ENCODE results near the gene FKBP5. TPM values are rescaled to one million over a fixed set of nuclear protein-coding genes. Genes with fewer than 3 reads are reported as not detected.

FKBP5 gene
- total and polyA plus RNA-seq, 2 donors (not counting 3 experiments of a cell fraction or from before 2014, with no cell fraction given), result 16.7 to 56.8 TPM

DNA sequence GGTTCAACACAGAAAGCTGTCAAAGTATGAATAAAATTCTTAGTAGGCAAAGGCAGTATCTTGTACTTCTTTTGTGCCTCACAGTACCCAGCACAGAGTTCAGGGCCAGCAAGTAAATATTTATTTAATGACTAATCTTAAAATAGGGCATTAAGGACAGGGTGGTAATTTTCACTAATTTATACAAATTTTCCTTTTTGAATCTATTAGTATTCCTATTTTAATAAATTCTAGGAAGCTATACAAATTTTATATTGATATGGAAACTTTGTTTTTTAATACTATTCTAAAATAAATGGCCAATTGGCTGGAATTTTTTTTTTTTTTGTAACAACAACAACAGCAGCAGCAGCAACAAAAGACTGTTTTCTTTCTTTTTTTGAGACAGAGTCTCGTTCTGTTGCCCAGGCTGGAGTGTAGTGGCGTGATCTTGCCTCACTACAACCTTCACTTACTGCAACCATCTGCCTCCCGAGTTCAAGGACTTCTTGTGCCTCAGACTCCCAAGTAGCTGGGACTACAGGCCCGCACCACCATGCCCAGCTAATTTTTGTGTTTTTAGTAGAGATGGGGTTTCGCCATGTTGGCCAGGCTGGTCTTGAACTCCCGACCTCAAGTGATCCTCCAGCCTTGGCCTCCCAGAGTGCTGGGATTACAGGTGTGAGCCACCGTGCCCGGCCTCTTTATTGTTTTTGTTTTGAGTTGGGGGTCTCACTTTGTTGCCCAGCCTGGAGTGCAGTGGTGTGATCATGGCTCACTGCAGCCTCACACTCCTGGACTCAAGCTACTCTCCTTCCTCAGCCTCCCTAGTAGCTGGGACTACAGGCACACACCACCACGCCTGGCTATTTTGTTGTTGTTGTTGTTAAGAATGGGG is 85.2 kb downstream of the FKBP5 start:
- DNase-seq (ENCODE audit: low read depth, low spot score), result peak; percentile 73
- CTCF ChIA-PET, result interaction anchor here (1.1 to 4.2 kb wide), 7 partner anchors 12 to 133 kb away, joined by 3 to 29 read pairs (median 4); partner anchors contain the start of gene ARMC12
- no peak for FAIRE-seq
- dilution Hi-C loops (cut with MboI; ENCODE audit: extremely low pct_ligation_motif_present, low sequenced_read_pairs) (no loop called here), intact Hi-C loops (cut with micrococcal nuclease) (loop anchor here (1.0 to 2.0 kb wide), 2 partner anchors 65 to 85 kb away; partner anchors contain the start of gene FKBP5)
- H3K4me3 ChIP-seq (replicated peaks in 1 of 3; ENCODE audit: insufficient read depth in 1 of 3, low read depth in 1 of 3, low read length in 3 of 3), result no peak overlapping the region
- H3K27me3 ChIP-seq (ENCODE audit: control insufficient read depth in 2 of 2, insufficient read depth in 2 of 2, low read length in 2 of 2), result no peaks in the 10 kb centered on the region
- H3K79me2 ChIP-seq (ENCODE audit: control insufficient read depth, insufficient read depth, low read length), result peaks cover 22% of the 10 kb centered on the region
- H3K27ac ChIP-seq (ENCODE audit: insufficient read depth, low read depth, low read length), result peak overlapping the region; percentile 96
- peak overlapping the region; percentile 73 for H3K9ac ChIP-seq (replicated peaks; ENCODE audit: extremely low read depth, insufficient read depth, low read length)
- H3K4me1 ChIP-seq (ENCODE audit: control insufficient read depth, extremely low read depth, insufficient read depth, low read length), result peaks cover 56% of the 10 kb centered on the region
- BruUV-seq (replicated peaks), result no TSS peak
- TF ChIP-seq GATA2 (IDR thresholded peaks at IDR 0.05; ENCODE audit: insufficient read depth, insufficient read length, low read depth, low read length) (no peak), JUN (IDR thresholded peaks at IDR 0.05; ENCODE audit: borderline replicate concordance, insufficient read depth, insufficient read length, low read depth) (peak; percentile 35), EZH2 (IDR thresholded peaks at IDR 0.05; ENCODE audit: borderline replicate concordance, low read depth, low read length, severe bottlenecking) (no peak)
- H4K20me1 ChIP-seq (replicated peaks; ENCODE audit: control insufficient read depth, extremely low read depth, insufficient read depth, low read length), result no peaks in the 10 kb centered on the region
- H3K9me1 ChIP-seq (replicated peaks; ENCODE audit: control insufficient read depth, extremely low read depth, insufficient read depth, low read length), result no peaks in the 10 kb centered on the region
- peak overlapping the region; percentile 9 for H3K4me2 ChIP-seq (ENCODE audit: insufficient read depth, low read length)
- no peaks in the 10 kb centered on the region for H3K36me3 ChIP-seq (ENCODE audit: control insufficient read depth in 2 of 2, extremely low read depth in 1 of 2, insufficient read depth in 2 of 2, low read length in 2 of 2)
- H3K9me3 ChIP-seq (replicated peaks; ENCODE audit: control insufficient read depth, insufficient read depth, low read length), result no peaks in the 10 kb centered on the region
- POLR2A ChIA-PET, result interaction anchor here (0.6 kb wide), 1 partner anchor 15 kb away, joined by 3 read pairs; no protein-coding TSS in a partner anchor
- H2AFZ ChIP-seq (ENCODE audit: low read depth, low read length), result no peak overlapping the region

- Histone ChIP-seq H3K9me3 (replicated peaks; ENCODE audit: control insufficient read depth, insufficient read depth, low read length) (no peaks in the 10 kb centered on the region), H3K79me2 (ENCODE audit: control insufficient read depth, insufficient read depth, low read length) (peaks cover 22% of the 10 kb centered on the region), H3K4me3 (replicated peaks in 1 of 3; ENCODE audit: insufficient read depth in 1 of 3, low read depth in 1 of 3, low read length in 3 of 3) (no peak overlapping the region), H4K20me1 (replicated peaks; ENCODE audit: control insufficient read depth, extremely low read depth, insufficient read depth, low read length) (no peaks in the 10 kb centered on the region), H3K27me3 (ENCODE audit: control insufficient read depth in 2 of 2, insufficient read depth in 2 of 2, low read length in 2 of 2) (no peaks in the 10 kb centered on the region), H3K27ac (ENCODE audit: insufficient read depth, low read depth, low read length) (peak overlapping the region; percentile 96), H3K9me1 (replicated peaks; ENCODE audit: control insufficient read depth, extremely low read depth, insufficient read depth, low read length) (no peaks in the 10 kb centered on the region), H3K4me1 (ENCODE audit: control insufficient read depth, extremely low read depth, insufficient read depth, low read length) (peaks cover 64% of the 10 kb centered on the region), H2AFZ (ENCODE audit: low read depth, low read length) (no peak overlapping the region), H3K36me3 (ENCODE audit: control insufficient read depth in 2 of 2, extremely low read depth in 1 of 2, insufficient read depth in 2 of 2, low read length in 2 of 2) (no peaks in the 10 kb centered on the region), H3K4me2 (ENCODE audit: insufficient read depth, low read length) (peak overlapping the region; percentile 93), H3K9ac (replicated peaks; ENCODE audit: extremely low read depth, insufficient read depth, low read length) (peak overlapping the region; percentile 73)
- BruUV-seq (replicated peaks), result no TSS peak
- peak; percentile 66 for DNase-seq (ENCODE audit: low read depth, low spot score)
- TF ChIP-seq, protein P1, sequence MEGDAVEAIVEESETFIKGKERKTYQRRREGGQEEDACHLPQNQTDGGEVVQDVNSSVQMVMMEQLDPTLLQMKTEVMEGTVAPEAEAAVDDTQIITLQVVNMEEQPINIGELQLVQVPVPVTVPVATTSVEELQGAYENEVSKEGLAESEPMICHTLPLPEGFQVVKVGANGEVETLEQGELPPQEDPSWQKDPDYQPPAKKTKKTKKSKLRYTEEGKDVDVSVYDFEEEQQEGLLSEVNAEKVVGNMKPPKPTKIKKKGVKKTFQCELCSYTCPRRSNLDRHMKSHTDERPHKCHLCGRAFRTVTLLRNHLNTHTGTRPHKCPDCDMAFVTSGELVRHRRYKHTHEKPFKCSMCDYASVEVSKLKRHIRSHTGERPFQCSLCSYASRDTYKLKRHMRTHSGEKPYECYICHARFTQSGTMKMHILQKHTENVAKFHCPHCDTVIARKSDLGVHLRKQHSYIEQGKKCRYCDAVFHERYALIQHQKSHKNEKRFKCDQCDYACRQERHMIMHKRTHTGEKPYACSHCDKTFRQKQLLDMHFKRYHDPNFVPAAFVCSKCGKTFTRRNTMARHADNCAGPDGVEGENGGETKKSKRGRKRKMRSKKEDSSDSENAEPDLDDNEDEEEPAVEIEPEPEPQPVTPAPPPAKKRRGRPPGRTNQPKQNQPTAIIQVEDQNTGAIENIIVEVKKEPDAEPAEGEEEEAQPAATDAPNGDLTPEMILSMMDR (IDR thresholded peaks at IDR 0.05; ENCODE audit: extremely low read depth in 1 of 2, insufficient read depth in 1 of 2, low read depth in 1 of 2, low read length in 2 of 2), result no peak
- no peak for TF ChIP-seq JUN (IDR thresholded peaks at IDR 0.05; ENCODE audit: borderline replicate concordance, insufficient read depth, insufficient read length, low read depth)
- TF ChIP-seq MAX (IDR thresholded peaks at IDR 0.05; ENCODE audit: insufficient read depth, insufficient read length), result no peak
- TF ChIP-seq GATA2 (IDR thresholded peaks at IDR 0.05; ENCODE audit: insufficient read depth, insufficient read length, low read depth, low read length), result no peak
- TF ChIP-seq MYC (IDR thresholded peaks at IDR 0.05; ENCODE audit: low read depth, low read length), result no peak
- TF ChIP-seq POLR2AphosphoS5 (IDR thresholded peaks at IDR 0.05; ENCODE audit: insufficient read depth, low read depth, low read length), result no peak
- TF ChIP-seq POLR2A (IDR thresholded peaks at IDR 0.05; ENCODE audit: low read depth, low read length), result no peak
- TF ChIP-seq EZH2 (IDR thresholded peaks at IDR 0.05; ENCODE audit: borderline replicate concordance, low read depth, low read length, severe bottlenecking), result no peak
- TF ChIP-seq FOS (IDR thresholded peaks at IDR 0.05; ENCODE audit: borderline replicate concordance, insufficient read depth, low read length), result no peak
- intact Hi-C loops (cut with micrococcal nuclease), result loop anchor here (2.0 kb wide), 1 partner anchor 66 kb away; no protein-coding TSS in a partner anchor
- dilution Hi-C loops (cut with MboI; ENCODE audit: extremely low pct_ligation_motif_present, low sequenced_read_pairs), result no loop called here
- POLR2A ChIA-PET, result no interaction called here
- FAIRE-seq, result no peak
- CTCF ChIA-PET, result interaction anchor here (1.1 to 4.2 kb wide), 11 partner anchors 11 to 135 kb away, joined by 3 to 29 read pairs (median 4); partner anchors contain the start of gene ARMC12
These were observed 86.4 kb downstream of the FKBP5 start for GRCh38 chr6:35602133-35602946.
